HG02678 (cell line): Measurements from ENCODE around the gene GABRD.

ENCODE experiments used
- ATAC-seq: cut with Tn5 transposase; IDR thresholded peaks from one replicate; pipeline ENCODE4 v1.9.1; 2021; ENCODE audit warnings: mild to moderate bottlenecking, moderate library complexity; ENCODE audit not compliant: unreplicated experiment

The GABRD gene

GRCh38 chr1:2072891-2073290, 53.7 kb downstream of the GABRD start:
- ATAC-seq: no peak

DNA sequence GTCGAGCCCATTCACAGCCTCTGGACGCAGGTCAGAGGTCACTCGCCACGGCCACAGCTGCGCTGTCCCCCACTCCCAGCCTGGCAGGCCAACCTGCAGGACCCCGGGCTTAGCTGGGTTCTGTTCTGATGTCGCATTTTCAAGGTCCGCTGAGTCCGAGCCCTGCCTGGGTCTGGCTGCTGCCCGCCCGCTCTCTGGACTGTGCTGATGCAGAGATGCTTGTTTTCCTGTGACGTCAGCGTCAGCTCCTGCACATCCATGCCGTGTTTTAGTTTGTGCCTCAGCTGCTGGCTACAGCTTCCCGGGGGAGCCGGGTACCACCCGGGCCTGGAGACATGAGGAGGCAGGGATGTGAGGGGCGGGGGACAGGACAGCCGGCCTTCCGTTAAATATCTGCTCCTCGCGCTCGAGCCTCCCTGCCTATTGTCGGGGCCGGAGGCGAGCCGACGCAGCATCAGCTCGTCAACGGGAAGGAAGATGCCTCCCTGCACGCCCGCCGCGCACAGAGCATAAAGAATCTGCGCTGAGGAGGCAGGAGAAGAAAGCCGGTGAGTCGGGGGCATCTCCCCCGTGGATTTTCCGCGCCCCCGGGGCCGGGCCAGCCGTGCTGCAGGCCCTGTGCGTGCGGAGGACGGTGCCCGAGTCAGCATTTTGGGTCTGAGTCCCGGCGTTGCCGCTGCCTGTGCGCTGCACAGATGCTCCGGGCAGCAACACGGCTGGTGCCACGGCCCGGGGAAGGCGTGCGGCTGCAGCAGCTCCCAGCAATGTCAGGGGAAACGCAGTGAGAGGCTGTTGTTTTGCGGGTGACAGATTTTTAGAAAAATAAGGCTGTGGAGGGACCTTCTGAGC, 54.5 kb downstream of the GABRD start:
- no peak for ATAC-seq

DNA sequence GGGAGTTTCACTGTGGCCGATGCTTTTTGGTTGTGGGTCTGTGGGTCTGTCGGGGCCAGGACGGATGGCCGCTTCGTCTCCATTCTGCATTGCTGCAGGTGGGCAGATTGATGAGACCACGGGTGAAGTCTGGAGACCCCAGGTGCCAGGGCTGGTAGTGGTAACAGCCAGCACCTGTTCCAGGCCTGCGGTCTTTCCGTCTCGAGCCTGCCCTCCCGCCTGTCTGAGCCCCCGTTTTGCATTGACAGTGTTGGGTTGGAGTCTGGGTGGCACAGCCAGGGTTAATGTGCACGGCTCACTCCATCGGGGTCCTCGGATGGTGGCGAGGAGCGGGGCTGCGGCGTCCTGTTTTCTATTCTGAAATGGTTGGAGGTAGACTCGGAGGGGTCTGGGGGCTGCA, 55.3 kb downstream of the GABRD start:
- no peak for ATAC-seq

DNA sequence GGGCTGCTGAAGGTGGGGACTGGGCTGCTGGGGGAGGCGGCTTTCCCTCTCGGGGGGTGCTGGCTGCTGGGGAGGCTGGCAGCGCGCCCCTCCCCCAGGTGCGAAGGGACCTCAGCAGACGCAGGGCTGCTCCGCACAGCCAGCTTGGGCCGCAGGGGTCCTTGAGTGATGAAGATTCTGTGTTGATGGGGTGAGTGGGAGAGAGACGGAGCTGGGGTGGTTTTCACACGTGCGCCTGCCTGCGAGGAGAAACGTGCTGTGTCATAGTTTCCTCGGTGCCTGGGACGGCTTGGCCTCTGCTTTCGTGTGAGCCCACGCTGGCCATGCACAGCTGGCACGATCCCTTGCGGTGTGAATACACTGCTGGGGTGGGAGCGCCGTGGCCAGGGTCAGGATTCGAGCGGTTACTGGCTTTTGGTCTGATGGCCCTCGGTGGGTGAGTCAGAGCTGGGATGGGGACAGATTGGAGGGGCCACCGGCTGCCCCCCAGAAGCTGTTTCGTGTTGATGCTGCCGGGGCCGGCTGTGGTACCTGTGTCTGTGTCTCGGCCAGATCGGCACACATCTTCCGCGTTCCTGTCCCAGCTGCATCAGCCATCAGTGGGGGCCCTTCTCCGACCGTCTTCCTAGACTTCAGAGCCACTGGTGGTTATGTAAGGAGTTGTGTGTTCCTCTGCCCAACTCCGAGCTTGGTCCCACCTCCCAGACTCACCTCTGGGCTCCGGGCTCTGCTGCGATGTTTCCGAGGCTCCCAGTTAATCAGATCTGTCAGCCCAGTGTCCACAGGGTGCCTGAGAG, 56.0 kb downstream of the GABRD start:
- no peak for ATAC-seq

DNA sequence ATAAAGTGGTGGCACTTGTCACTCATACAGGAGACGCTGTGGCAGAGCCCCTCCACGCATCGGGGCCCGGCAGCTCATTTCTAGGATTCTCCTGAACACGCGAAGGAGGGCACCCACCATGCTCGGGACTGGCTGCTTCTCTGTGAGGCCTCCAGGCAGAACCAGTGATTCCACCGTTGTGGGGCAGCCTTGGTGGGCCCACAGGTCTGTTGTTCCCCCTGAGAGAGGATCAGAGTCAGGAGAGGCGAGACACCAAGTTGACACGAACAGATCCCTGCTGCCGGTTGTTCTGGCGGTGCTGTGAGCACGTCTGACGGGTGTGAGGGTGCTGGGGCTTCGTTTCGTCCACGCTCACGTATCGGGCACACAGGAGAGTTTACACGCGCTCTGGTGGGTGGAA, 57.7 kb downstream of the GABRD start:
- no peak for ATAC-seq

- no peak for ATAC-seq
These were observed 59.0 kb downstream of the GABRD start for GRCh38 chr1:2078170-2078569.

GRCh38 chr1:2079396-2080085, 60.4 kb downstream of the GABRD start:
- no peak for ATAC-seq

DNA sequence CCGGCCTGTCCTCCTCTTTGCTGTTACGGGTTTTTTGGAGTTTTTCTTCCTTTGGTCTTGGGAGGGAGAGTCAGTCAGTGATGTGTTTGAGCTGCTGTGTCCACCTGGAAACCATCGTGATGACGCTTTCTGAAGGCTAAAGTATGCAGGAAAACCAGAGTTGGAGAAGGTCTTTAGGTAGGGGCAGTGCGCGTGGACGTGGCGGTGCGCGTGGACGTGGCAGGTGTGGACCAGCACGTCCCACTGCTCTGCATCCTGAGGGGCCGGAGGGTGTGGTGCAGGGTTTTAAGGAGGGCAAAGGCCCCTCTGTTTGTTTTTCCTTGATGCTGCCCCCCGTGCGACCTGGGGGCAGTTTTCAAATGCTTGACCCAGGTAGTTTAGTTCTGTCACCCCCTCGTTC, 61.0 kb downstream of the GABRD start:
- no peak for ATAC-seq
